CD14-positive monocyte (primary cell): ENCODE results near the gene PDLIM5. TPM values are rescaled to one million over a fixed set of nuclear protein-coding genes. Genes with fewer than 3 reads are reported as not detected.

Source experiments
- DNase-seq, 3 donors: peaks; one replicate each; pipeline ENCODE4 v3.0.0-alpha.2; 2011 to 2022
- H2AFZ ChIP-seq: 2 replicates; pipeline ENCODE4 v1.6.0; 2012; ENCODE audit warnings: mild to moderate bottlenecking, low read depth, low read length, inconsistent platforms; ENCODE audit not compliant: insufficient read depth, poor library complexity, severe bottlenecking
- H3K27ac ChIP-seq, 2 donors: 1 replicate in 1 of 2; 2 replicates in 1 of 2; pipeline ENCODE4 v1.5.1; 2012 to 2013; ENCODE audit warnings: low read length in 2 of 2, control low read depth in 1 of 2, inconsistent platforms in 1 of 2, low read depth in 1 of 2, mild to moderate bottlenecking in 1 of 2
- H3K27me3 ChIP-seq, 2 donors: one replicate each; pipeline versions ENCODE4 v1.6.0 to v1.6.1; 2011 to 2013; ENCODE audit warnings: low read length in 2 of 2; ENCODE audit not compliant: control insufficient read depth in 2 of 2, insufficient read depth in 2 of 2
- H3K36me3 ChIP-seq, 2 donors: replicated peaks in 1 of 2; 1 replicate in 1 of 2; 2 replicates in 1 of 2; pipeline versions ENCODE4 v1.5.1 to v1.6.1; 2012 to 2013; ENCODE audit warnings: low read length in 2 of 2, control low read depth in 1 of 2, inconsistent platforms in 1 of 2, mild to moderate bottlenecking in 1 of 2; ENCODE audit not compliant: insufficient read depth in 2 of 2, control insufficient read depth in 1 of 2
- H3K4me1 ChIP-seq, 2 donors: 1 replicate in 1 of 2; 2 replicates in 1 of 2; pipeline versions ENCODE4 v1.5.1 to v1.6.1; 2012 to 2013; ENCODE audit warnings: low read length in 2 of 2, control low read depth in 1 of 2, inconsistent platforms in 1 of 2, mild to moderate bottlenecking in 1 of 2, moderate library complexity in 1 of 2; ENCODE audit not compliant: insufficient read depth in 2 of 2, control insufficient read depth in 1 of 2
- H3K4me2 ChIP-seq: replicated peaks from 2 replicates; pipeline ENCODE3; 2012; ENCODE audit warnings: low read length, moderate library complexity, mild to moderate bottlenecking; ENCODE audit not compliant: poor library complexity, severe bottlenecking; ENCODE audit errors: extremely low read depth
- H3K4me3 ChIP-seq, 3 experiments: fragments of 200-600 bp in 1 of 3; sonication (generic) in 1 of 3; replicated peaks in 1 of 3; 1 replicate in 2 of 3; 2 replicates in 1 of 3; pipeline ENCODE4 v1.5.1; 2011 to 2013; ENCODE audit warnings: low read length in 3 of 3, mild to moderate bottlenecking in 3 of 3, control low read depth in 2 of 3, low read depth in 2 of 3, inconsistent platforms in 1 of 3, moderate library complexity in 1 of 3
- H3K79me2 ChIP-seq: 2 replicates; pipeline ENCODE4 v1.6.0; 2012; ENCODE audit warnings: mild to moderate bottlenecking, control low read depth, inconsistent platforms, low read length, moderate library complexity; ENCODE audit not compliant: insufficient read depth
- H3K9ac ChIP-seq: 2 replicates; pipeline ENCODE4 v1.6.0; 2017; ENCODE audit warnings: low read length, mild to moderate bottlenecking; ENCODE audit not compliant: insufficient read depth, poor library complexity, severe bottlenecking
- H3K9me3 ChIP-seq, 2 donors: replicated peaks in 1 of 2; 1 replicate in 1 of 2; 2 replicates in 1 of 2; pipeline versions ENCODE4 v1.5.1 to v1.6.1; 2012 to 2013; ENCODE audit warnings: low read length in 2 of 2, control low read depth in 1 of 2; ENCODE audit not compliant: control insufficient read depth in 1 of 2, insufficient read depth in 1 of 2
- H4K20me1 ChIP-seq: 2 replicates; pipeline ENCODE4 v1.6.0; 2012; ENCODE audit warnings: mild to moderate bottlenecking, low read length, control low read depth, moderate library complexity; ENCODE audit not compliant: insufficient read depth
- H3K27ac Mint-ChIP-seq, 7 donors: one replicate each; pipeline ENCODE4 v1.8.0; 2020; ENCODE audit warnings: mild to moderate bottlenecking in 7 of 7, mixed read lengths in 7 of 7, moderate library complexity in 6 of 7, inconsistent platforms in 2 of 7
- H3K27me3 Mint-ChIP-seq, 3 donors: one replicate each; pipeline ENCODE4 v1.8.0; 2021 to 2022; ENCODE audit warnings: low read depth in 3 of 3, mild to moderate bottlenecking in 3 of 3, mixed read lengths in 3 of 3, moderate library complexity in 3 of 3, inconsistent platforms in 1 of 3
- H3K36me3 Mint-ChIP-seq, 2 donors: one replicate each; pipeline ENCODE4 v1.8.0; 2020; ENCODE audit warnings: mixed read lengths in 2 of 2, inconsistent platforms in 1 of 2, mild to moderate bottlenecking in 1 of 2
- H3K4me1 Mint-ChIP-seq: one replicate; pipeline ENCODE4 v1.8.0; 2020; ENCODE audit warnings: mild to moderate bottlenecking, mixed read lengths
- H3K4me3 Mint-ChIP-seq, 2 donors: one replicate each; pipeline ENCODE4 v1.8.0; 2020; ENCODE audit warnings: mild to moderate bottlenecking in 2 of 2, mixed read lengths in 2 of 2, moderate library complexity in 1 of 2
- H3K9me3 Mint-ChIP-seq, 7 donors: one replicate each; pipeline ENCODE4 v1.8.0; 2020 to 2022; ENCODE audit warnings: mixed read lengths in 7 of 7, mild to moderate bottlenecking in 6 of 7, moderate library complexity in 6 of 7, inconsistent platforms in 2 of 7
- CTCF ChIP-seq: fragments of 200-600 bp; IDR thresholded peaks from one replicate; pipeline ENCODE4 v1.8.0; 2022; ENCODE audit warnings: antibody characterized with exemption, mild to moderate bottlenecking
- WGBS: methylation state at CpG from one replicate; pipeline ENCODE4 v1.1.5; 2013; ENCODE audit warnings: missing lambda C conversion rate; ENCODE audit not compliant: insufficient coverage; 5-methylcytosine and 5-hydroxymethylcytosine counted together
- intact Hi-C, 2 donors: fragments of 100-400 bp; cut with micrococcal nuclease; formaldehyde crosslinking; loops; one replicate each; pipeline versions ENCODE4 v1.15.0 to v1.15.1; 2023
- polyA plus RNA-seq, 3 donors: library from polyadenylated mRNA; depleted of rRNA in 1 of 3; unstranded in 2 of 3; stranded (reverse) in 1 of 3; fragments of 300-500 nt in 2 of 3; fragments of >200 nt in 1 of 3; fragmentation: Illumina TruSeq in 2 of 3; gene quantifications; 1 replicate in 2 of 3; 2 replicates in 1 of 3; pipeline ENCODE4 v1.2.3, GENCODE V29; 2012 to 2021

PDLIM5 gene
- polyA plus RNA-seq, 3 donors = 75.3 to 105 (median 80.9) TPM

DNA sequence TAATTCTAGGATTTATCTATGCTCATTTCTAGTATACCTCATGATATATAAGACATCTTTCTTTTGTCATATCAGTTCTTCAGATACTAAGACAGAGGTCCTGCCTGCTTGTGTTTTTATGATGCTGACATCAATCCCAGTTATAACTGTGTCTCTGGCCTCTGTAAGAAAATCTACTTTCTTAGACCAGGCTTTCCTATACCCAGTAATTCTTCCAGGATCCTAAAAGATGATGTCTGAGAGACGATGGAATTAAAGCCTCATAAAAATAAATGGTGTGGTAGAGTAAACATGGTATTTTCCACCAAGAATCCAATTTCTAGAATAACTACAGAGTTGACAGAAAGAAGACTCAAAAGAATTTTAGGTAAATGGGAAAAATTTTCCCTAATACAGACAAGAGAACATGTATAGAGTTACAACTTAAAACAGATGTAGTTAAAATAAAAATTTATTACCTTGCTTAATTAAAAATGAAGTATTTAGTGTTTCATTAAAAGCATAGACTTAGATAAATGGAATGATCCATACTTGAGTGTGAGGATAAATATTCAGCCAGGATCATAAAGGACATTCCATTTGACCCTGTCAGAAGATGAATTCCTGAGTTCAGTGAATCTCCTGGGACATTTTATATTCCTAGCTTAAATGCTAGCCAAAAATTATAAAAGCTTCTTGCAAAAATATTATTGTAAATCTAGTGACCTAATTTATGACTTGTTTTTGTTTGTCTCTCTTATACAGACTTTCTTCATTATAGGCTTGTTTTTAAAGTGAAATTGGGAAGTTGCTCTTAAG is 137.4 kb downstream of the PDLIM5 start:
- H4K20me1 ChIP-seq = no peaks in the 10 kb centered on the region
- H3K27me3 ChIP-seq = no peaks in the 10 kb centered on the region
- peaks cover 0 to 2% (median 0%) of the 10 kb centered on the region in 3 donors for H3K27me3 Mint-ChIP-seq
- no peak overlapping the region for H3K4me2 ChIP-seq
- WGBS = no CpG with 5 or more reads among the region's 1 CpG
- no peaks in the 10 kb centered on the region for H3K4me1 Mint-ChIP-seq
- H3K27ac ChIP-seq = no peak overlapping the region
- H3K79me2 ChIP-seq = no peaks in the 10 kb centered on the region
- no peaks in the 10 kb centered on the region for H3K9me3 ChIP-seq
- no peaks in the 10 kb centered on the region for H3K9me3 Mint-ChIP-seq
- H2AFZ ChIP-seq = no peak overlapping the region
- H3K36me3 ChIP-seq = peaks cover 11 to 39% of the 10 kb centered on the region in 2 donors
- no peak overlapping the region for H3K9ac ChIP-seq
- no peaks in the 10 kb centered on the region for H3K4me1 ChIP-seq
- intact Hi-C loops = no loop called here
- TF ChIP-seq CTCF = no peak
- DNase-seq = no peak
- H3K4me3 Mint-ChIP-seq = no peak overlapping the region
- peaks cover 31 to 42% of the 10 kb centered on the region in 2 donors for H3K36me3 Mint-ChIP-seq
- no peak overlapping the region for H3K27ac Mint-ChIP-seq
- H3K4me3 ChIP-seq = no peak overlapping the region

DNA sequence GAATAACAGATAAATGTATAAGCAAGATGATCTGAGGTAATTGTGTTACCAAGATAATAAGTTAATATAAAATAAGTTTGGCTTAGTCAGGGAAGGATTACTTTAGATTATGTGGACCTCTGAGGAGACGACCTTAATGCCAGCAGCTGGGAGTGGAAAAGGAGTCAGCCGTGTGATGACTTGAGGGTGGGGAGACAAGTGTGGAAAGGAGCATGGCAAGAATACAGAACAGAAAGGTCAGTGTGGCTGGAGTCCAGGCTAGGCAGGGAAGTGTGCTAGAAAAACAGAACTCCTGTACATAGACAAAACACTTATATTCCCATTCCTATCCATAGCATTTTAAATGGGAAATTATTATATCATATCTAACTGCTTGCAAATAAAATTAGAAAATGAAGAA is 138.8 kb downstream of the PDLIM5 start:
- no peaks in the 10 kb centered on the region for H3K4me1 ChIP-seq
- WGBS = 89% methylated on average over 2 of the region's 2 CpGs
- no peak overlapping the region for H3K4me3 Mint-ChIP-seq
- no peaks in the 10 kb centered on the region for H3K27me3 ChIP-seq
- peaks cover 2% of the 10 kb centered on the region for H3K4me1 Mint-ChIP-seq
- H3K27ac Mint-ChIP-seq = peak overlapping the region in 1 of 7 donors; percentile 42
- H3K4me3 ChIP-seq = no peak overlapping the region
- H4K20me1 ChIP-seq = no peaks in the 10 kb centered on the region
- H3K27ac ChIP-seq = no peak overlapping the region
- intact Hi-C loops = loop anchor here in 1 of 2 donors (5.0 kb wide), 1 partner anchor 183 kb away; no protein-coding TSS in a partner anchor
- H3K9me3 Mint-ChIP-seq = no peaks in the 10 kb centered on the region
- DNase-seq = no peak
- no peaks in the 10 kb centered on the region for H3K9me3 ChIP-seq
- TF ChIP-seq CTCF = no peak
- peaks cover 11 to 37% of the 10 kb centered on the region in 2 donors for H3K36me3 ChIP-seq
- H3K4me2 ChIP-seq = no peak overlapping the region
- peaks cover 0 to 2% (median 0%) of the 10 kb centered on the region in 3 donors for H3K27me3 Mint-ChIP-seq
- H2AFZ ChIP-seq = no peak overlapping the region
- H3K79me2 ChIP-seq = no peaks in the 10 kb centered on the region
- H3K9ac ChIP-seq = no peak overlapping the region
- H3K36me3 Mint-ChIP-seq = peaks cover 30 to 40% of the 10 kb centered on the region in 2 donors
